Panc1 (cell line): ENCODE data around the gene TRIM14.

Experiments
- POLR2AphosphoS5 ChIP-seq: IDR thresholded peaks from 2 replicates; pipeline ENCODE4 v1.6.1; 2012; ENCODE audit warnings: mild to moderate bottlenecking, low read depth, low read length, moderate library complexity
- SIN3A ChIP-seq: IDR thresholded peaks from 2 replicates; pipeline ENCODE4 v1.6.1; 2012; ENCODE audit warnings: low read depth, mild to moderate bottlenecking, low read length, moderate library complexity, borderline replicate concordance; ENCODE audit not compliant: insufficient read depth
- TCF7L2 ChIP-seq: IDR thresholded peaks from 2 replicates; pipeline ENCODE4 v1.6.1; 2011; ENCODE audit warnings: mild to moderate bottlenecking, low read depth, low read length, inconsistent platforms
- TF ChIP-seq, protein P1 (sequence below): fragments of 450-650 bp; IDR thresholded peaks from 2 replicates; pipeline ENCODE4 v1.5.1; 2017; ENCODE audit warnings: mild to moderate bottlenecking
- TF ChIP-seq, protein P2 (sequence below), 2 experiments: IDR thresholded peaks; 2 replicates each; pipeline ENCODE4 v1.6.1; 2011 to 2012; ENCODE audit warnings: low read depth in 2 of 2, control low read depth in 1 of 2, low read length in 1 of 2, mild to moderate bottlenecking in 1 of 2, moderate library complexity in 1 of 2; ENCODE audit not compliant: insufficient read depth in 1 of 2

DNA sequence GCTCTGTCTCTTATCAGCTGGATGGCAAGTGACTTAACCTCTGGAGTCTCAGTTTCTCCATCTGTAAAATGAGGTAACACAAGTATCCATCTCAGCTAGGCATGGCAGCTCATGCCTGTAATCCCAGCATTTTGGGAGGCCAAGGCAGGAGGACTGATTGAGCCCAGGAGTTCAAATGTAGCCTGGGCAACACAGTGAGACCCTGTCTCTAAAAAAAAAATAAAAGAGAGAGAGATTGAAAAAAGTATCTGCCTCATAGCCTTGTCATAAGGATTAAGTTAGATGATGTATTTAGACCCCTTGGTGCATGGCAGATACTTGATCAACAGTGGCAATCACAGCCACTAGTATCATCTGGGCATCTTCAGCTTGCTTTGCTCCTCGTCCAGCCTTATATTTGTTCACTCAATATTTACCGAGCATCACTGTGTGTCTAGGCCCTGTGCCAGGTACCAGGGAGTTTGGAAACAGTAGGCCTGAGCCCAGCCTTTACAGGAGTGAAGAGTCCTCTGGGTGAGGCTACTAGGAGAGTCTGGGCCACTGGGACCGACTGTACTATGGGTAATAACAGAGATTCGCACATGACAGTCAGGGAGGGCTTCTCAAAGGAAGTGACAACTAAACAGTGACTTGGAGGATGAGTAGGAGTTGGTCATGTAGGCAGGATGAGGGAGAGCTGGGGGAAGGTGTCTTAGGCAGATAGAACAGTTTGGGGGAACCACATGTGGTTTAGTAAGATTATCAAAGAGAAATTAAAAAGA lies 39.2 kb upstream of the TRIM14 start:
- TF ChIP-seq POLR2AphosphoS5 = no peak
- TF ChIP-seq, protein P1, sequence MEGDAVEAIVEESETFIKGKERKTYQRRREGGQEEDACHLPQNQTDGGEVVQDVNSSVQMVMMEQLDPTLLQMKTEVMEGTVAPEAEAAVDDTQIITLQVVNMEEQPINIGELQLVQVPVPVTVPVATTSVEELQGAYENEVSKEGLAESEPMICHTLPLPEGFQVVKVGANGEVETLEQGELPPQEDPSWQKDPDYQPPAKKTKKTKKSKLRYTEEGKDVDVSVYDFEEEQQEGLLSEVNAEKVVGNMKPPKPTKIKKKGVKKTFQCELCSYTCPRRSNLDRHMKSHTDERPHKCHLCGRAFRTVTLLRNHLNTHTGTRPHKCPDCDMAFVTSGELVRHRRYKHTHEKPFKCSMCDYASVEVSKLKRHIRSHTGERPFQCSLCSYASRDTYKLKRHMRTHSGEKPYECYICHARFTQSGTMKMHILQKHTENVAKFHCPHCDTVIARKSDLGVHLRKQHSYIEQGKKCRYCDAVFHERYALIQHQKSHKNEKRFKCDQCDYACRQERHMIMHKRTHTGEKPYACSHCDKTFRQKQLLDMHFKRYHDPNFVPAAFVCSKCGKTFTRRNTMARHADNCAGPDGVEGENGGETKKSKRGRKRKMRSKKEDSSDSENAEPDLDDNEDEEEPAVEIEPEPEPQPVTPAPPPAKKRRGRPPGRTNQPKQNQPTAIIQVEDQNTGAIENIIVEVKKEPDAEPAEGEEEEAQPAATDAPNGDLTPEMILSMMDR = no peak
- TF ChIP-seq, protein P2, sequence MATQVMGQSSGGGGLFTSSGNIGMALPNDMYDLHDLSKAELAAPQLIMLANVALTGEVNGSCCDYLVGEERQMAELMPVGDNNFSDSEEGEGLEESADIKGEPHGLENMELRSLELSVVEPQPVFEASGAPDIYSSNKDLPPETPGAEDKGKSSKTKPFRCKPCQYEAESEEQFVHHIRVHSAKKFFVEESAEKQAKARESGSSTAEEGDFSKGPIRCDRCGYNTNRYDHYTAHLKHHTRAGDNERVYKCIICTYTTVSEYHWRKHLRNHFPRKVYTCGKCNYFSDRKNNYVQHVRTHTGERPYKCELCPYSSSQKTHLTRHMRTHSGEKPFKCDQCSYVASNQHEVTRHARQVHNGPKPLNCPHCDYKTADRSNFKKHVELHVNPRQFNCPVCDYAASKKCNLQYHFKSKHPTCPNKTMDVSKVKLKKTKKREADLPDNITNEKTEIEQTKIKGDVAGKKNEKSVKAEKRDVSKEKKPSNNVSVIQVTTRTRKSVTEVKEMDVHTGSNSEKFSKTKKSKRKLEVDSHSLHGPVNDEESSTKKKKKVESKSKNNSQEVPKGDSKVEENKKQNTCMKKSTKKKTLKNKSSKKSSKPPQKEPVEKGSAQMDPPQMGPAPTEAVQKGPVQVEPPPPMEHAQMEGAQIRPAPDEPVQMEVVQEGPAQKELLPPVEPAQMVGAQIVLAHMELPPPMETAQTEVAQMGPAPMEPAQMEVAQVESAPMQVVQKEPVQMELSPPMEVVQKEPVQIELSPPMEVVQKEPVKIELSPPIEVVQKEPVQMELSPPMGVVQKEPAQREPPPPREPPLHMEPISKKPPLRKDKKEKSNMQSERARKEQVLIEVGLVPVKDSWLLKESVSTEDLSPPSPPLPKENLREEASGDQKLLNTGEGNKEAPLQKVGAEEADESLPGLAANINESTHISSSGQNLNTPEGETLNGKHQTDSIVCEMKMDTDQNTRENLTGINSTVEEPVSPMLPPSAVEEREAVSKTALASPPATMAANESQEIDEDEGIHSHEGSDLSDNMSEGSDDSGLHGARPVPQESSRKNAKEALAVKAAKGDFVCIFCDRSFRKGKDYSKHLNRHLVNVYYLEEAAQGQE (IDR thresholded peaks at IDR 0.05; ENCODE audit: insufficient read depth in 1 of 2, low read depth in 2 of 2, low read length in 1 of 2) = no peak
- TF ChIP-seq TCF7L2 = no peak
- no peak for TF ChIP-seq SIN3A
